ENCODE results near the gene USP27X.

USP27X gene

GRCh38 chrX:49878834-49879655 lies at the start of gene USP27X:
USP27X (plus strand) TSS chrX:49879484; CDS start chrX:49880308, 824 bp downstream.
- FAIRE-seq: no peak

- no peak for FAIRE-seq
Measured at GRCh38 chrX:49838374-49838773, 40.9 kb upstream of the USP27X start.

- FAIRE-seq: no peak
Measured at GRCh38 chrX:49840679-49841078, 38.6 kb upstream of the USP27X start.

GRCh38 chrX:49842621-49843020 lies 36.7 kb upstream of the USP27X start:
- no peak for FAIRE-seq

- no peak for FAIRE-seq
Measured at GRCh38 chrX:49844611-49845010, 34.7 kb upstream of the USP27X start.

- FAIRE-seq: no peak
Measured at GRCh38 chrX:49845701-49846403, 33.4 kb upstream of the USP27X start.

GRCh38 chrX:49846522-49846921 lies 32.8 kb upstream of the USP27X start:
- no peak for FAIRE-seq

- no peak for FAIRE-seq
Measured at GRCh38 chrX:49848275-49848674, 31.0 kb upstream of the USP27X start.

- FAIRE-seq: no peak
Measured at GRCh38 chrX:49850028-49850427, 29.3 kb upstream of the USP27X start.

- no peak for FAIRE-seq
Measured at GRCh38 chrX:49853661-49854060, 25.6 kb upstream of the USP27X start.

- no peak for FAIRE-seq
Measured at GRCh38 chrX:49856819-49857218, 22.5 kb upstream of the USP27X start.

- no peak for FAIRE-seq
Measured at GRCh38 chrX:49858341-49858740, 20.9 kb upstream of the USP27X start.

- FAIRE-seq: no peak
Measured at GRCh38 chrX:49859491-49859890, 19.8 kb upstream of the USP27X start.

GRCh38 chrX:49860867-49861535 lies 18.3 kb upstream of the USP27X start:
- no peak for FAIRE-seq

- no peak for FAIRE-seq
Measured at GRCh38 chrX:49862093-49862492, 17.2 kb upstream of the USP27X start.

- FAIRE-seq: no peak
Measured at GRCh38 chrX:49868739-49869138, 10.5 kb upstream of the USP27X start.

GRCh38 chrX:49876750-49877149 lies 2.5 kb upstream of the USP27X start:
- no peak for FAIRE-seq

GRCh38 chrX:49877397-49878101 lies 1.7 kb upstream of the USP27X start:
- no peak for FAIRE-seq

- no peak for FAIRE-seq
Measured at GRCh38 chrX:49878128-49878833, 1.0 kb upstream of the USP27X start.

GRCh38 chrX:49879656-49880277 lies 483 bp downstream of the USP27X start:
- no peak for FAIRE-seq

- FAIRE-seq: no peak
Measured at GRCh38 chrX:49880668-49881067, 1.4 kb downstream of the USP27X start.
